K562 (cell line): ENCODE data around the gene ZNF276. TPM values are rescaled to one million over a fixed set of nuclear protein-coding genes. Genes with fewer than 3 reads are reported as not detected.

Experiments
- ATAC-seq: fragments of 200-7000 bp; cut with Tn5 transposase; 3 replicates; pipeline ENCODE4 v1.9.1; 2020; ENCODE audit warnings: moderate library complexity
- BruUV-seq: library from RNA; stranded (reverse); fragments of 400-500 nt; replicated peaks from 2 replicates; lab custom pipeline; 2021; lab: Mats Ljungman, UMichigan
- CTCF ChIA-PET: fragments of 300-600 bp; formaldehyde crosslinking; extraction: SDS; loops from one replicate; lab custom pipeline; 2021; ENCODE audit warnings: low intra/inter-chr PET ratio; lab: Yijun Ruan, JAX
- POLR2A ChIA-PET: fragments of 300-600, 350-650 bp; sonication (Branson Sonifier 250); formaldehyde crosslinking; extraction: SDS; loops from one replicate; lab custom pipeline; 2021; ENCODE audit warnings: antibody characterized with exemption, inconsistent platforms; lab: Yijun Ruan, JAX
- DNase-seq, 4 experiments: peaks; one replicate each; pipeline versions ENCODE4 v3.0.0 to v3.0.0-alpha.2; 2011 to 2018; ENCODE audit warnings: low spot score in 3 of 4, mixed read lengths in 3 of 4; ENCODE audit errors: extremely low read depth in 1 of 4
- FAIRE-seq: peaks from 2 replicates; lab custom pipeline; 2011; peaks lifted over from hg19 to GRCh38; lab: Jason Lieb, UNC
- H2AFZ ChIP-seq: 2 replicates; pipeline ENCODE4 v1.6.0; 2011; ENCODE audit warnings: low read depth, low read length, control low read depth, inconsistent platforms
- H3K27ac ChIP-seq: fragments of 200-600 bp; 3 replicates; pipeline ENCODE4 v1.8.0; 2011; ENCODE audit warnings: low read depth, mild to moderate bottlenecking, control low read depth, inconsistent platforms, low read length, moderate library complexity, mixed read lengths; ENCODE audit errors: extremely low read depth
- H3K27me3 ChIP-seq, 2 experiments: fragments of 300-600 bp in 1 of 2; 2 replicates in 1 of 2; 3 replicates in 1 of 2; pipeline versions ENCODE4 v1.6.0 to v1.8.0; 2011; ENCODE audit warnings: inconsistent platforms in 2 of 2, low read length in 2 of 2, mild to moderate bottlenecking in 1 of 2, mixed read lengths in 1 of 2, moderate library complexity in 1 of 2; ENCODE audit not compliant: control insufficient read depth in 2 of 2, insufficient read depth in 2 of 2
- H3K36me3 ChIP-seq: fragments of 300-600 bp; 3 replicates; pipeline ENCODE4 v1.8.0; 2011; ENCODE audit warnings: mild to moderate bottlenecking, low read length, inconsistent platforms; ENCODE audit not compliant: control insufficient read depth, insufficient read depth
- H3K4me1 ChIP-seq, 2 experiments: fragments of 200-600 bp in 1 of 2; replicated peaks in 1 of 2; 2 replicates in 1 of 2; 3 replicates in 1 of 2; pipeline versions ENCODE4 v1.5.1 to v1.8.0; 2011; ENCODE audit warnings: inconsistent platforms in 2 of 2, low read length in 2 of 2, mild to moderate bottlenecking in 1 of 2, mixed read lengths in 1 of 2, moderate library complexity in 1 of 2; ENCODE audit not compliant: control insufficient read depth in 2 of 2, insufficient read depth in 2 of 2
- H3K4me2 ChIP-seq: 2 replicates; pipeline ENCODE4 v1.6.1; 2011; ENCODE audit warnings: low read length, control low read depth, inconsistent platforms, mixed read lengths; ENCODE audit not compliant: insufficient read depth
- H3K4me3 ChIP-seq: fragments of 200-600 bp; sonication (generic), shearing (Covaris generic); 2 replicates; pipeline ENCODE4 v1.5.1; 2016; ENCODE audit warnings: control low read depth, inconsistent platforms
- H3K79me2 ChIP-seq: fragments of 200-600 bp; 3 replicates; pipeline ENCODE4 v1.8.0; 2011; ENCODE audit warnings: low read length, inconsistent platforms; ENCODE audit not compliant: control insufficient read depth, insufficient read depth
- H3K9ac ChIP-seq, 2 experiments: 2 replicates each; pipeline versions ENCODE4 v1.6.0 to v1.6.1; 2011; ENCODE audit warnings: low read depth in 2 of 2, low read length in 2 of 2, control low read depth in 1 of 2, inconsistent platforms in 1 of 2, mild to moderate bottlenecking in 1 of 2, mixed read lengths in 1 of 2; ENCODE audit not compliant: insufficient read depth in 1 of 2
- H3K9me1 ChIP-seq: one replicate; pipeline ENCODE4 v1.6.0; 2011; ENCODE audit warnings: inconsistent platforms, mild to moderate bottlenecking, low read length, moderate library complexity; ENCODE audit not compliant: control insufficient read depth, insufficient read depth
- H3K9me3 ChIP-seq: replicated peaks from 2 replicates; pipeline ENCODE4 v1.5.1; 2011; ENCODE audit warnings: low read depth, low read length, inconsistent platforms; ENCODE audit not compliant: control insufficient read depth, insufficient read depth
- H4K20me1 ChIP-seq: replicated peaks from 2 replicates; pipeline ENCODE4 v1.6.1; 2011; ENCODE audit warnings: low read length, inconsistent platforms, mixed read lengths; ENCODE audit not compliant: control insufficient read depth, insufficient read depth
- CREB3L1 ChIP-seq: fragments of 450-650 bp; IDR thresholded peaks from 2 replicates; pipeline ENCODE4 v1.6.1; 2014; ENCODE audit warnings: low read depth, mild to moderate bottlenecking, moderate library complexity, borderline replicate concordance
- NFIC ChIP-seq: fragments of 450-650 bp; IDR thresholded peaks from 2 replicates; pipeline ENCODE4 v1.6.1; 2017; ENCODE audit warnings: mild to moderate bottlenecking, inconsistent platforms
- POLR2G ChIP-seq: fragments of 200-400 bp; formaldehyde crosslinking; IDR thresholded peaks from 2 replicates; pipeline ENCODE4 v1.6.1; 2017; ENCODE audit warnings: low read depth, mild to moderate bottlenecking, antibody characterized with exemption, low read length, moderate library complexity
- RBFOX2 ChIP-seq: fragments of 200-400 bp; formaldehyde crosslinking; IDR thresholded peaks from 2 replicates; pipeline ENCODE4 v1.6.1; 2017; ENCODE audit warnings: low read depth, mild to moderate bottlenecking, low read length, moderate library complexity
- RBM22 ChIP-seq: fragments of 200-400 bp; formaldehyde crosslinking; IDR thresholded peaks from 2 replicates; pipeline ENCODE4 v1.6.1; 2018; ENCODE audit warnings: low read length, low read depth; ENCODE audit not compliant: poor library complexity, severe bottlenecking
- ZBTB7A ChIP-seq: IDR thresholded peaks from 2 replicates; pipeline ENCODE4 v1.6.1; 2011; ENCODE audit warnings: low read depth, mild to moderate bottlenecking, low read length, moderate library complexity, borderline replicate concordance; ENCODE audit not compliant: control insufficient read depth
- ZNF778 ChIP-seq: fragments of 450-650 bp; formaldehyde crosslinking; IDR thresholded peaks from 2 replicates; pipeline ENCODE4 v1.4.0; 2020; ENCODE audit warnings: mild to moderate bottlenecking, moderate library complexity
- WGBS: fragments of 100-300 bp; shearing (Covaris generic); methylation state at CpG from one replicate; pipeline ENCODE4 v1.1.6; 2016; ENCODE audit warnings: low coverage, mixed read lengths; ENCODE audit not compliant: insufficient coverage; ENCODE audit errors: missing lambda C conversion rate; 5-methylcytosine and 5-hydroxymethylcytosine counted together
- in situ Hi-C: fragments of 300-500 bp; cut with MboI; formaldehyde crosslinking; loops from 4 replicates; pipeline ENCODE4 v1.15.0; 2018; ENCODE audit warnings: inconsistent platforms, mixed read lengths
- intact Hi-C: fragments of 100-400 bp; cut with micrococcal nuclease; formaldehyde crosslinking; loops from 2 replicates; pipeline ENCODE4 v1.14.2; 2022
- polyA plus RNA-seq, 8 experiments: library from polyadenylated mRNA; depleted of rRNA in 4 of 8; stranded (reverse) in 5 of 8; unstranded in 3 of 8; fragments of >200 nt; fragmentation: Nextera tagmentation in 2 of 8; fragmentation: Illumina TruSeq in 1 of 8; extraction: Ambion mirVana in 2 of 8; extraction: Trizol in 1 of 8; gene quantifications; 2 replicates each; pipeline versions ENCODE4 v1.2.1 to v1.2.3, GENCODE V29; 2011 to 2014; ENCODE audit warnings: inconsistent platforms in 1 of 8, missing spikeins in 1 of 8
- total RNA-seq, 7 experiments: library from RNA; depleted of rRNA in 6 of 7; stranded (reverse); fragments of >200 nt in 6 of 7; fragmentation: Illumina TruSeq in 2 of 7; extraction: Trizol in 2 of 7; gene quantifications; 2 replicates each; pipeline versions ENCODE4 v1.2.1 to v1.2.3, GENCODE V29; 2011 to 2021; ENCODE audit warnings: low replicate concordance in 1 of 7

ZNF276 gene
- total and polyA plus RNA-seq, 9 of the 15 experiments (the other 6 are each of a cell fraction or from before 2014, with no cell fraction given): 0.49 to 43.9 (median 15.8) TPM

- ATAC-seq: no peak
Measured at GRCh38 chr16:89697161-89697615, 24.1 kb upstream of the ZNF276 start.

More at GRCh38 chr16:89697161-89697615, 24.1 kb upstream of the ZNF276 start:
- peak overlapping the region in 1 of 2 experiments; percentile 37; a peak in 1 of 4 replicates for H3K9ac ChIP-seq
- TF ChIP-seq POLR2G (peak; percentile 64), RBM22 (peak; percentile 32), CREB3L1 (no peak), NFIC (peak; percentile 20; the same call in 1 of the 2 replicates), RBFOX2 (peak; percentile 5; the same call in 1 of the 2 replicates), ZNF778 (CRISPR knock-in tag) (no peak), ZBTB7A (0 out of 2 replicates have a peak, but pooled peaks have one; percentile 22)
- ChIA-PET POLR2A (interaction anchor here (0.6 to 1.7 kb wide), 5 partner anchors 8 to 167 kb away, joined by 3 to 9 read pairs (median 3); partner anchors contain the start of gene CDK10), CTCF (interaction anchor here (0.6 kb wide), 1 partner anchor 166 kb away, joined by 3 read pairs; no protein-coding TSS in a partner anchor)
- peaks cover 11% of the 10 kb centered on the region for H3K9me1 ChIP-seq
- 96% methylated on average over 18 of the region's 19 CpGs for WGBS
- H3K27ac ChIP-seq: no peak overlapping the region
- in situ Hi-C loops (no loop called here), intact Hi-C loops (no loop called here)
- no TSS peak for BruUV-seq
- H4K20me1 ChIP-seq: peaks cover 4% of the 10 kb centered on the region; the same call in 1 of the 2 replicates
- no peak overlapping the region for H3K4me3 ChIP-seq
- H3K9me3 ChIP-seq: no peaks in the 10 kb centered on the region
- H3K4me1 ChIP-seq: peaks cover 9 to 73% of the 10 kb centered on the region in 2 experiments
- FAIRE-seq (no peak), DNase-seq (peak in 1 of 4 experiments; percentile 14)
- peaks cover 57% of the 10 kb centered on the region; the same call in 2 of the 3 replicates for H3K36me3 ChIP-seq
- H3K27me3 ChIP-seq: no peaks in the 10 kb centered on the region
- no peak overlapping the region for H3K4me2 ChIP-seq
- peaks cover 9% of the 10 kb centered on the region for H3K79me2 ChIP-seq
- H2AFZ ChIP-seq: no peak overlapping the region
